ENCODE measurements around the gene SLC41A1. TPM values are rescaled to one million over a fixed set of nuclear protein-coding genes. Genes with fewer than 3 reads are reported as not detected.

Gene SLC41A1
- total RNA-seq, 4 donors from 2014 or later, result 5.1 to 7.0 (median 5.6) TPM

DNA sequence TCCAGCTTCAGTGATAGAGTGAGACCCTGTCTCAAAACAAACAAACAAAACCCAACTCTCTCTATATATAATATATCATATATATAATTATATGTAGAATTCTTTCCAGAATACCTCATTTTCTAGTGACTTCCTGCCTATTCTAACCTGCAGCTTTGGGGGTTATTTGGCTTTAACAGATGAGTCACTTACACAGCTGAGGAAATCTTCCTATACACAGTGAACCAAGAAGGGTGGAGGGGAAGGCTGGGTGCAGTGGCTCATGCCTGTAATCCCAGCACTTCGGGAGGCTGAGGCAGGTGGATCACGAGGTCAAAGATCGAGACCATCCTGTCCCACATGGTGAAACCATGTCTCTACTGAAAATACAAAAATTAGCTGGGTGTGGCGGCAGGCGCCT, 47.0 kb downstream of the SLC41A1 start:
- no peak for DNase-seq
- intact Hi-C loops (cut with DNase I; ENCODE audit: low total_unique reads), result no loop called here

DNA sequence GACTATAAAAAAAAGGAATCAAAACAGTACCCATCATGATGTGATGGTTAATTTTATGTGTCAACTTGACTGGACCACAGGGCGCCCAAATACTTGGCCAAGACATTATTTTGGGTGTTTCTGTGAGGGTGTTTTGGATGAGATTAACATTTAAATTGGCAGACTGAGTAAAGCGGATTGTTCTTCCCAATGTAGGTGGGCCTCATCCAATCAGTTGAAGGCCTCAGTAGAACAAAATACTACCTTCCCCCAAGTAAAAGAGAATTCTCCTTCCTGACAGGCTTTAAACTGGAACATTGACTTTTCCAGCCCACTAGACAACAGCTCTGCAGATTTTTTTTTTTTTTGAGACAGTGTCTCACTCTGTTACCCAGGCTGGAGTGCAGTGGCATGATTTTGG, 48.4 kb downstream of the SLC41A1 start:
- no peak for DNase-seq
- Histone ChIP-seq H3K9me3 (no peaks in the 10 kb centered on the region), H3K4me1 (no peaks in the 10 kb centered on the region), H3K27me3 (no peaks in the 10 kb centered on the region), H3K4me3 (no peak overlapping the region), H3K36me3 (no peaks in the 10 kb centered on the region), H3K27ac (no peak overlapping the region)
- intact Hi-C loops (cut with DNase I; ENCODE audit: low total_unique reads), result no loop called here
- in situ Hi-C loops (cut with MboI; ENCODE audit: low pct_ligation_motif_present in 1 of 4, low pct_unique_long_range_greater_than_20kb in 1 of 4, low sequenced_read_pairs in 3 of 4), result no loop called here
- WGBS, 2 donors (ENCODE audit: low coverage in 1 of 2), result 92 to 95% methylated on average over 1 to 2 of the region's 2 CpGs
- TF ChIP-seq EP300 (IDR thresholded peaks at IDR 0.05; ENCODE audit: low read depth) (no peak), POLR2A (IDR thresholded peaks at IDR 0.05) (no peak), POLR2AphosphoS5 (IDR thresholded peaks at IDR 0.05) (no peak)
- TF ChIP-seq, protein P1, sequence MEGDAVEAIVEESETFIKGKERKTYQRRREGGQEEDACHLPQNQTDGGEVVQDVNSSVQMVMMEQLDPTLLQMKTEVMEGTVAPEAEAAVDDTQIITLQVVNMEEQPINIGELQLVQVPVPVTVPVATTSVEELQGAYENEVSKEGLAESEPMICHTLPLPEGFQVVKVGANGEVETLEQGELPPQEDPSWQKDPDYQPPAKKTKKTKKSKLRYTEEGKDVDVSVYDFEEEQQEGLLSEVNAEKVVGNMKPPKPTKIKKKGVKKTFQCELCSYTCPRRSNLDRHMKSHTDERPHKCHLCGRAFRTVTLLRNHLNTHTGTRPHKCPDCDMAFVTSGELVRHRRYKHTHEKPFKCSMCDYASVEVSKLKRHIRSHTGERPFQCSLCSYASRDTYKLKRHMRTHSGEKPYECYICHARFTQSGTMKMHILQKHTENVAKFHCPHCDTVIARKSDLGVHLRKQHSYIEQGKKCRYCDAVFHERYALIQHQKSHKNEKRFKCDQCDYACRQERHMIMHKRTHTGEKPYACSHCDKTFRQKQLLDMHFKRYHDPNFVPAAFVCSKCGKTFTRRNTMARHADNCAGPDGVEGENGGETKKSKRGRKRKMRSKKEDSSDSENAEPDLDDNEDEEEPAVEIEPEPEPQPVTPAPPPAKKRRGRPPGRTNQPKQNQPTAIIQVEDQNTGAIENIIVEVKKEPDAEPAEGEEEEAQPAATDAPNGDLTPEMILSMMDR (IDR thresholded peaks at IDR 0.05), result no peak

More for the DNA sequence above, 47.0 kb downstream of the SLC41A1 start:
- H3K4me3 ChIP-seq, result no peak overlapping the region
- H3K27me3 ChIP-seq, result no peaks in the 10 kb centered on the region
- H3K4me1 ChIP-seq, result no peaks in the 10 kb centered on the region
- WGBS, 2 donors (ENCODE audit: low coverage in 1 of 2), result 67 to 100% methylated on average over 2 to 5 of the region's 5 CpGs
- no peak overlapping the region for H3K27ac ChIP-seq
- TF ChIP-seq, protein P1 (IDR thresholded peaks at IDR 0.05), result no peak
- TF ChIP-seq EP300 (IDR thresholded peaks at IDR 0.05; ENCODE audit: low read depth) (no peak), POLR2AphosphoS5 (IDR thresholded peaks at IDR 0.05) (no peak), POLR2A (IDR thresholded peaks at IDR 0.05) (no peak)
- H3K36me3 ChIP-seq, result no peaks in the 10 kb centered on the region
- in situ Hi-C loops (cut with MboI; ENCODE audit: low pct_ligation_motif_present in 1 of 4, low pct_unique_long_range_greater_than_20kb in 1 of 4, low sequenced_read_pairs in 3 of 4), result no loop called here
- H3K9me3 ChIP-seq, result no peaks in the 10 kb centered on the region

GRCh38 chr1:205763980-205764379, 49.0 kb downstream of the SLC41A1 start:
- H3K9me3 ChIP-seq, result no peaks in the 10 kb centered on the region
- in situ Hi-C loops (cut with MboI; ENCODE audit: low pct_ligation_motif_present in 1 of 4, low pct_unique_long_range_greater_than_20kb in 1 of 4, low sequenced_read_pairs in 3 of 4) (no loop called here), intact Hi-C loops (cut with DNase I; ENCODE audit: low total_unique reads) (no loop called here)
- TF ChIP-seq, protein P1 (IDR thresholded peaks at IDR 0.05), result no peak
- no peak for TF ChIP-seq POLR2AphosphoS5 (IDR thresholded peaks at IDR 0.05)
- no peak for TF ChIP-seq POLR2A (IDR thresholded peaks at IDR 0.05)
- no peak for TF ChIP-seq EP300 (IDR thresholded peaks at IDR 0.05; ENCODE audit: low read depth)
- no peak for DNase-seq
- no peak overlapping the region for H3K4me3 ChIP-seq
- H3K4me1 ChIP-seq, result no peaks in the 10 kb centered on the region
- H3K36me3 ChIP-seq, result no peaks in the 10 kb centered on the region
- H3K27ac ChIP-seq, result no peak overlapping the region
- no peaks in the 10 kb centered on the region for H3K27me3 ChIP-seq

- DNase-seq, result no peak
- 58 to 75% methylated on average over 1 to 3 of the region's 3 CpGs for WGBS, 2 donors (ENCODE audit: low coverage in 1 of 2)
- H3K9me3 ChIP-seq, result no peaks in the 10 kb centered on the region
- no peaks in the 10 kb centered on the region for H3K36me3 ChIP-seq
- intact Hi-C loops (cut with DNase I; ENCODE audit: low total_unique reads) (no loop called here), in situ Hi-C loops (cut with MboI; ENCODE audit: low pct_ligation_motif_present in 1 of 4, low pct_unique_long_range_greater_than_20kb in 1 of 4, low sequenced_read_pairs in 3 of 4) (no loop called here)
- no peaks in the 10 kb centered on the region for H3K27me3 ChIP-seq
- H3K4me3 ChIP-seq, result no peak overlapping the region
- H3K27ac ChIP-seq, result no peak overlapping the region
- TF ChIP-seq POLR2AphosphoS5 (IDR thresholded peaks at IDR 0.05), result no peak
- no peak for TF ChIP-seq POLR2A (IDR thresholded peaks at IDR 0.05)
- TF ChIP-seq, protein P1 (IDR thresholded peaks at IDR 0.05), result no peak
- no peak for TF ChIP-seq EP300 (IDR thresholded peaks at IDR 0.05; ENCODE audit: low read depth)
- H3K4me1 ChIP-seq, result no peaks in the 10 kb centered on the region
Measured at GRCh38 chr1:205760606-205761005, 52.4 kb downstream of the SLC41A1 start.
